Trophoblast cell (in vitro differentiated cells and primary cell): ENCODE data around the gene CTSE.
A peak's percentile ranks its signal among the peaks of the same experiment; 100 is the strongest.

Source experiments
- DNase-seq, 2 donors: peaks; one replicate each; pipeline ENCODE4 v3.0.0-alpha.2; 2016
- H2AFZ ChIP-seq: 2 replicates; pipeline ENCODE4 v1.6.1; 2013; ENCODE audit warnings: low read length, moderate library complexity, mild to moderate bottlenecking; ENCODE audit not compliant: insufficient read depth, poor library complexity
- H2AK5ac ChIP-seq: 2 replicates; pipeline ENCODE4 v1.6.1; 2013; ENCODE audit warnings: mild to moderate bottlenecking, low read length
- H2BK120ac ChIP-seq: 2 replicates; pipeline ENCODE4 v1.6.1; 2013; ENCODE audit warnings: low read length, mild to moderate bottlenecking, moderate library complexity; ENCODE audit not compliant: insufficient read depth, poor library complexity
- H2BK12ac ChIP-seq: 2 replicates; pipeline ENCODE4 v1.6.1; 2013; ENCODE audit warnings: mild to moderate bottlenecking, low read length, moderate library complexity
- H2BK5ac ChIP-seq: 2 replicates; pipeline ENCODE4 v1.6.1; 2013; ENCODE audit warnings: low read length, low read depth, moderate library complexity, mild to moderate bottlenecking; ENCODE audit not compliant: poor library complexity
- H3K14ac ChIP-seq: 2 replicates; pipeline ENCODE4 v1.6.1; 2013; ENCODE audit warnings: mild to moderate bottlenecking, low read length
- H3K18ac ChIP-seq: 2 replicates; pipeline ENCODE4 v1.6.1; 2013; ENCODE audit warnings: mild to moderate bottlenecking, low read length
- H3K23ac ChIP-seq: 2 replicates; pipeline ENCODE4 v1.6.1; 2013; ENCODE audit warnings: low read length
- H3K27ac ChIP-seq: 2 replicates; pipeline ENCODE4 v1.5.1; 2013; ENCODE audit warnings: low read depth, mild to moderate bottlenecking, inconsistent platforms, low read length, moderate library complexity
- H3K27me3 ChIP-seq: 2 replicates; pipeline ENCODE4 v1.6.1; 2013; ENCODE audit warnings: inconsistent platforms, mild to moderate bottlenecking, low read length, moderate library complexity; ENCODE audit not compliant: insufficient read depth
- H3K36me3 ChIP-seq, 2 experiments: 1 replicate in 1 of 2; 2 replicates in 1 of 2; pipeline ENCODE4 v1.6.1; 2013; ENCODE audit warnings: low read length in 2 of 2, mild to moderate bottlenecking in 2 of 2, moderate library complexity in 1 of 2; ENCODE audit not compliant: insufficient read depth in 2 of 2, control insufficient read depth in 1 of 2
- H3K4ac ChIP-seq: 2 replicates; pipeline ENCODE4 v1.6.1; 2013; ENCODE audit warnings: low read depth, mild to moderate bottlenecking, low read length, moderate library complexity
- H3K4me1 ChIP-seq, 2 experiments: 1 replicate in 1 of 2; 2 replicates in 1 of 2; pipeline ENCODE4 v1.6.1; 2013; ENCODE audit warnings: low read length in 2 of 2, mild to moderate bottlenecking in 2 of 2, moderate library complexity in 1 of 2; ENCODE audit not compliant: insufficient read depth in 2 of 2, control insufficient read depth in 1 of 2
- H3K4me2 ChIP-seq: 2 replicates; pipeline ENCODE4 v1.6.1; 2013; ENCODE audit warnings: inconsistent platforms, mild to moderate bottlenecking, low read length, moderate library complexity
- H3K4me3 ChIP-seq: 2 replicates; pipeline ENCODE4 v1.5.1; 2013; ENCODE audit warnings: mild to moderate bottlenecking, low read depth, low read length, inconsistent platforms
- H3K79me1 ChIP-seq: one replicate; pipeline ENCODE4 v1.6.1; 2013; ENCODE audit warnings: low read length
- H3K79me2 ChIP-seq: 2 replicates; pipeline ENCODE4 v1.6.1; 2013; ENCODE audit warnings: low read length, mild to moderate bottlenecking; ENCODE audit not compliant: control insufficient read depth, insufficient read depth, poor library complexity
- H3K9ac ChIP-seq: 2 replicates; pipeline ENCODE4 v1.6.1; 2013; ENCODE audit warnings: mild to moderate bottlenecking, low read length
- H3K9me3 ChIP-seq: 2 replicates; pipeline ENCODE4 v1.6.1; 2013; ENCODE audit warnings: low read depth, mild to moderate bottlenecking, control low read depth, inconsistent platforms, low read length; ENCODE audit not compliant: insufficient read depth
- H4K12ac ChIP-seq: 2 replicates; pipeline ENCODE4 v1.6.1; 2013; ENCODE audit warnings: low read depth, mild to moderate bottlenecking, low read length, moderate library complexity
- H4K8ac ChIP-seq: 2 replicates; pipeline ENCODE4 v1.6.1; 2013; ENCODE audit warnings: low read depth, mild to moderate bottlenecking, low read length, moderate library complexity
- H4K91ac ChIP-seq: one replicate; pipeline ENCODE4 v1.6.1; 2013; ENCODE audit warnings: low read depth, mild to moderate bottlenecking, low read length, moderate library complexity
- WGBS: extraction: QIAGEN DNeasy Blood & Tissue Kit; methylation state at CpG from one replicate; pipeline ENCODE4 v1.1.7; 2013; ENCODE audit warnings: missing lambda C conversion rate; ENCODE audit not compliant: insufficient read length, insufficient coverage; ENCODE audit errors: extremely low coverage; 5-methylcytosine and 5-hydroxymethylcytosine counted together

CTSE gene

DNA sequence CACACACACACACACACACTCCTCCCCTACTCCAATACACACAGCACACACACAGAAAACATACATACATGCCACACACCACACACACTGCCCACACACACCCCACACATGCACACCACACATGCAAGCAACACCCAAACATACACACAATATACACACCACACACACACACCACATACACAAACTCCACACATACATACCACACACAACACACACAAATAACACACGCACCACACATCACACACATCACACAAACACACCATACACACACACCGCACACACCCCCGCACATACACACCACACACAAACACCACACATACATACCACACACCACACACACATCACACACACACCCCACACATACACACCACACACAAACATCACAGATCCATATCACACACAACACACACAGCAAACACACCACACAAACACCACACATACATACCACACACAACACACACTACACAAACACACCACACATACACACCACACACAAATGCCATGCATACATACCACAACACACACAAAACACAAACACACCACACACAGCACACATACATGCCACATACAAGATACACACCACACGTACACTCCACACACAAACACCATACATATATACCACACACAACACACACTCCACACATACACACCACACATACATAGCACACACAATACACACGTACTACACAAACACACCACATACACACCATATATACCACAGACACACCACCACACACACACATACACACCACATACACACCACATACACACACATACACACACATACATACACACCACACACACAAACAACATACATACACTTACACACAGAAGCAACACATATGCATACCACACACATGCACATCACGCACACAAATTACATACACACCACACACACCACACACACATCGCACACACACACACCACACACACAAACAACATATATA, 19.6 kb downstream of the CTSE start:
- Histone ChIP-seq H3K79me2 (no peaks in the 10 kb centered on the region), H3K27ac (no peak overlapping the region), H3K36me3 (no peaks in the 10 kb centered on the region), H4K91ac (no peak overlapping the region), H3K9me3 (peaks cover 2% of the 10 kb centered on the region), H3K4me1 (peaks cover 15 to 36% of the 10 kb centered on the region in 2 experiments), H2BK120ac (no peak overlapping the region), H3K79me1 (peaks cover 2% of the 10 kb centered on the region), H2BK12ac (no peak overlapping the region), H3K23ac (peak overlapping the region; percentile 99), H3K4ac (no peak overlapping the region), H4K8ac (no peak overlapping the region), H3K14ac (no peak overlapping the region), H3K9ac (peak overlapping the region; percentile 34), H2AFZ (no peak overlapping the region), H3K4me2 (no peak overlapping the region), H4K12ac (no peak overlapping the region), H2BK5ac (no peak overlapping the region), H3K4me3 (peak overlapping the region; percentile 52), H3K18ac (no peak overlapping the region), H3K27me3 (no peaks in the 10 kb centered on the region), H2AK5ac (no peak overlapping the region)
- WGBS, result 100% methylated on average over 7 of the region's 7 CpGs
- DNase-seq, result no peak

DNA sequence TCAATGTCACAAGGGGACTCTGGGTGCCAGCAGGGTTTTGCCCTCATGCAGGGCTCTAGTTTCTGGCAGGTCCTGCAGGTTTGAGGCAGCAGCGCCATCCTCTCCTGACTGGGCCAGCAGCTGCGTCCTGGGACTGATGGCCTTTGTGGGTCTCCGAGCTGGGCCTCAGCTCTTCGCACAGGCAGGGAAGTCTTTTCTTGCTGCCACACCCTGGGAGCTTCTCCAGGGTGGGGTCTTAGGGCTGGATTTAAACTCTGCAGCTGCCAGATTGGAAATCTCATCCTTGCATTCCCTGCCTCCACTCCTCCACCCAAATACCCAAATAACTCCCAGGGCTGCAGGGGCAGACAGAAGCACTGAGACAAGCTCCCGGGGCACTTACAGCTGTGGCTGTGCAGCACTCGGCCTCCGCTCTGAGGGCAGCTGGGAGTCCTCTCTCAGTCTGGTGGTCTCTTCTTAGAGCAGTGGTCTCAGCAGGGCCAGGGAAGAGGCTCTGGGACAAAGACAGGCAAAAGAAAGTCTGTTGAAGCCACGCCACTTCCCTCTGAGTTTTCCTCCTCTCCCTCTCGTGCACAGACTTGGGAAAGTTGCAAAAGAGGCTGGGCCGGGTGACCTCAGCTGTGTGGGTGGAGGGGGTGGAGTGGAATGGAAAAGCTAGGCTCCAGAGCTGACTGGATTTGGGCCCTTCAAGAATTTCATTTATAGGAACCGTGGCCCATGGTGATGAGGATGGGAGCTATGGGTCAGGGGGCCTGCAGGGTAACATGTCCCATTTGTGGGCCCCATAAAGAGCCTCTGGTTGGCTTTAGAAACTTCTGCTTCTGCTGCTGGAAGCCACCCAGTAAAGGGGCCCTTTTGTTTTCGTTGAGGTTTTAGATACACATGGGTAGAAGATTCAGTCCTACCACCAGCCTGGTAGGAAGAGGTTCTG, 20.6 kb downstream of the CTSE start, which contains the start of gene RAB7B:
Gene RAB7B, minus strand, starts transcription at position 525 of the 931 bp plus-strand sequence. CDS start 9,260 bp downstream, outside the sequence.
- peak within 1 kb of the TSS; percentile 34 for H3K9ac ChIP-seq
- H4K8ac ChIP-seq, result no peak within 1 kb of the TSS
- no peak within 1 kb of the TSS for H3K18ac ChIP-seq
- no peak within 1 kb of the TSS for H2AFZ ChIP-seq
- peaks cover 18 to 41% of the 10 kb centered on the region in 2 experiments for H3K4me1 ChIP-seq
- H3K4ac ChIP-seq, result no peak within 1 kb of the TSS
- WGBS, result no CpG with 5 or more reads among the region's 12 CpGs
- H3K4me3 ChIP-seq, result peak within 1 kb of the TSS; percentile 52
- H2BK5ac ChIP-seq, result no peak within 1 kb of the TSS
- H3K79me2 ChIP-seq, result no peaks in the 10 kb centered on the region
- no peak within 1 kb of the TSS for H3K27ac ChIP-seq
- no peak within 1 kb of the TSS for H2BK120ac ChIP-seq
- no peaks in the 10 kb centered on the region for H3K36me3 ChIP-seq
- peak within 1 kb of the TSS; percentile 30 for H4K91ac ChIP-seq
- DNase-seq, result peak; percentile 71 to 77
- H3K79me1 ChIP-seq, result peaks cover 2% of the 10 kb centered on the region
- H2AK5ac ChIP-seq, result no peak within 1 kb of the TSS
- peak within 1 kb of the TSS; percentile 99 for H3K23ac ChIP-seq
- H3K9me3 ChIP-seq, result peaks cover 2% of the 10 kb centered on the region
- no peaks in the 10 kb centered on the region for H3K27me3 ChIP-seq
- no peak within 1 kb of the TSS for H2BK12ac ChIP-seq
- H4K12ac ChIP-seq, result no peak within 1 kb of the TSS
- no peak within 1 kb of the TSS for H3K14ac ChIP-seq
- no peak within 1 kb of the TSS for H3K4me2 ChIP-seq

DNA sequence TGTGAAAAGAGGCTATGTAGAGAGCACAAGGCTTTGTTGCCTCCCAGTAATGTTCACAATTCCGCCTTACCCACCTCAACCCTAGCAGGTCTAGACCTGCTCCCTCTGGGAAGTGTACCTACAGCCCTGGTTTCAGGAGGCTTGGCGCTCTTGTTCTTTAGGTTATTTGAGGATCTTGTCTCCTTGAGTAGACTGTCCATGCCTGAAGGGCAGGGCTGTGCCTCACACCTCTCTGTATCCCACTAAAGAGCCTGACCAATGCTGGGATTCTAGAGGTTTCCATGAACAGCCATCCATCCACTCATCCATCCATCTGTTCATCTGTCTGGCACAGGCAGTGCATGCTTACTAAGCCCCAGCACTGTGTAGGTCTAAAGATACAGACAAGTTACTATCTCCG, 21.5 kb downstream of the CTSE start:
- Histone ChIP-seq H3K27me3 (no peaks in the 10 kb centered on the region), H3K9me3 (peaks cover 2% of the 10 kb centered on the region), H2BK5ac (no peak overlapping the region), H3K79me1 (peaks cover 2% of the 10 kb centered on the region), H3K4me2 (no peak overlapping the region), H4K91ac (no peak overlapping the region), H3K79me2 (no peaks in the 10 kb centered on the region), H3K9ac (no peak overlapping the region), H3K4me1 (peaks cover 22 to 41% of the 10 kb centered on the region in 2 experiments), H3K18ac (no peak overlapping the region), H4K12ac (no peak overlapping the region), H3K23ac (no peak overlapping the region), H3K27ac (no peak overlapping the region), H4K8ac (no peak overlapping the region), H3K4me3 (no peak overlapping the region), H3K36me3 (no peaks in the 10 kb centered on the region), H2BK12ac (no peak overlapping the region), H3K4ac (no peak overlapping the region), H2AFZ (no peak overlapping the region), H3K14ac (no peak overlapping the region), H2BK120ac (no peak overlapping the region), H2AK5ac (no peak overlapping the region)
- no peak for DNase-seq
- WGBS, result no CpG with 5 or more reads among the region's 3 CpGs

DNA sequence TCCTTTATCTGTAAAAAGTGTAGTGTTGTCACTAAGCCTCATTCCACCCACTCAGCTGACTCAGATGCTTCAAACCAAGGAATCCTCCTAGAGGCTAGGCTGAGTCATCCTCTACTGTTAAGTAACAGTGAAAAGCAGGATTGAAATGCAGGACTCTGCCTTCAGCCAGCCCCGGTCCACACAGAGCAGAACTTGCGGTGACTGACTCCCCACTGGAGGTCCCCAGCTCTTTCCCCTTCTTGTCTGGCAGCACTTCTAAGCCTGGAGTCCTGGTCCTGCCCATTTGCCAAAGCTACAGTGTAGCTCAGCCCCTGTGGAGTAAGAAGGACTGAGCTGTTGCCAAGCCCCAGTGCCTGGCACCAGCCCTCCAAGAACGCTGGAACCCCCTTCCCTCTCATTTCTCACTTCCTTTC, 22.2 kb downstream of the CTSE start:
- no peak overlapping the region for H2BK12ac ChIP-seq
- H3K18ac ChIP-seq, result no peak overlapping the region
- H2AFZ ChIP-seq, result no peak overlapping the region
- H3K4me3 ChIP-seq, result no peak overlapping the region
- H3K9me3 ChIP-seq, result peaks cover 5% of the 10 kb centered on the region
- H2AK5ac ChIP-seq, result no peak overlapping the region
- H3K27me3 ChIP-seq, result no peaks in the 10 kb centered on the region
- H3K4me2 ChIP-seq, result no peak overlapping the region
- no peak overlapping the region for H4K12ac ChIP-seq
- H3K4me1 ChIP-seq, result peaks cover 22 to 36% of the 10 kb centered on the region in 2 experiments
- H4K91ac ChIP-seq, result peak overlapping the region; percentile 1
- no peak overlapping the region for H4K8ac ChIP-seq
- WGBS, result no CpG with 5 or more reads among the region's 3 CpGs
- peak overlapping the region; percentile 7 for H2BK5ac ChIP-seq
- H3K14ac ChIP-seq, result no peak overlapping the region
- no peak overlapping the region for H2BK120ac ChIP-seq
- H3K79me2 ChIP-seq, result no peaks in the 10 kb centered on the region
- H3K36me3 ChIP-seq, result no peaks in the 10 kb centered on the region
- H3K9ac ChIP-seq, result no peak overlapping the region
- no peak overlapping the region for H3K4ac ChIP-seq
- H3K23ac ChIP-seq, result no peak overlapping the region
- peak; percentile 82 to 94 for DNase-seq
- H3K27ac ChIP-seq, result peak overlapping the region; percentile 9
- H3K79me1 ChIP-seq, result peaks cover 2% of the 10 kb centered on the region
